Ramos (cell line): ENCODE measurements around the gene SPECC1L.

Experiments used
- in situ Hi-C: fragments of 300-500 bp; cut with MboI; formaldehyde crosslinking; loops from one replicate; pipeline ENCODE4 v1.14.3; 2022; ENCODE audit warnings: low sequenced_read_pairs; ENCODE audit not compliant: unreplicated experiment

The SPECC1L gene

DNA sequence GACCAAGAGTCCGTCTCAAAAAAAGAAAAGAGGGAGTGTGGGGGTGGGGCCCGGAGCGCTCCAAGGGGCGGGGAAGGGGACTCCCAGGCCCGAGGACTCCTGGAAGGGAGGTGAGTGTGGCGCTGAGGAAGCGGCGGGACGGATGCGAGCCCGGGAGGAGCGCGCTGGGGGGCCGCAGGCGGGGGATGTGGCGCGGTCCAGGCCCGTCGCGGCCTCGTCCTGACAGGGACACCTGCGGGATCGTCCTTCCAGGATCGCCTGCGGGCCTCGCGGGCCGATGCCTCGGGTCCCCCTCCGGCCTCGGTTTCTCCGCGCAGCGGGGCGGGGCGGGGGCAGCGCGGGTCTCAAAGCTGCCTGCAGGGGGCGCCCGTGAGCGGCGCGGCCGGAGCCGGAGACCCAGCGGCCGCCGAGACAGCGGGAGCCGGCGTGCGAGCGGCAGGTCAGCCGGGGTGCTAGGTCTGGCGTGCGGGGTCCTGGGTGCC lies 152.9 kb downstream of the SPECC1L start:
- in situ Hi-C loops, result no loop called here

DNA sequence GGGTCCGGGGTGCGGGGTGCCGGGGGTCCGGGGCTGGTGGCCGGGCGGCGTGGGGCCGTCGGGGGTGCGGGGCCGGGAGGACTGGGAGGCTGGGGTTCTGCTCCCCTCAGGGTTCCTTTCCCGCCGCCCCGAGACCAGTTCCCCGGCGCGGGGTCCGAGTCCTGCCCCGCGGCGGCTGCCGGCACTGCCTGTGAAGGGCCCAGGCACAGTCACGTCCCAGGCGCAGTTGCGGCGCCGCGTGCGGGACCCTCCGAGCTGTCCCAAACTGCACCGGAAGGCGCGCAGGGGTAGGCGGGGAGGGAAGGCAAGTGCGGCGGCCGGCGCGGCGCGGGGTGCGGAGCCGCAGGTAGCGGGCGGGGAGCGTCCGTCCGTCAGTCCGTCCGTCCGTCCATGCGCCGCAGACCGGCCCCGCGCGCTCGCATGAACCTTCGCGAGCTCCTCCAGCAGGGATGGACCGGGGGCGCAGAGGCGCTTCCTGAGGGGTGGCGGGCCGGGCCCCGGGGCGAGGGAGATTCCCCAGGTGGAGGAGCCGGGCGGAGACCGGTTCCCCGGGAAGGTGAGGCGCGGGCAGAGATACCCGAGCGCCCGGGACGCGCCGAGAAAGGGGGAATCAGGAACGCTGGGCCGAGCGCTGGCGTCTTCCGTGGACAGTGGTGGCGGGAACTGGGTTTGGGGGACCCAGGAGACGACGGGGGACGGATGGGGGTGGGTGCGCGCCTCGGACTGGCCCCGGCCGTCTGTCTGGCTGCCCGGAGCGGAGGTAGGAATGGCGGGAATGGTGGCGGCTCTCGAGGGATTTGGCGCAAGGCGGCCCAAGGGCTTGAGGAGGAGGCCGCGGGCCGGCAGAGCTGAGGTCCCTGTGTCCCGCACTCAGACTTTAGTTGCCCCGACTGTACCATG lies 153.6 kb downstream of the SPECC1L start:
- in situ Hi-C loops, result no loop called here

DNA sequence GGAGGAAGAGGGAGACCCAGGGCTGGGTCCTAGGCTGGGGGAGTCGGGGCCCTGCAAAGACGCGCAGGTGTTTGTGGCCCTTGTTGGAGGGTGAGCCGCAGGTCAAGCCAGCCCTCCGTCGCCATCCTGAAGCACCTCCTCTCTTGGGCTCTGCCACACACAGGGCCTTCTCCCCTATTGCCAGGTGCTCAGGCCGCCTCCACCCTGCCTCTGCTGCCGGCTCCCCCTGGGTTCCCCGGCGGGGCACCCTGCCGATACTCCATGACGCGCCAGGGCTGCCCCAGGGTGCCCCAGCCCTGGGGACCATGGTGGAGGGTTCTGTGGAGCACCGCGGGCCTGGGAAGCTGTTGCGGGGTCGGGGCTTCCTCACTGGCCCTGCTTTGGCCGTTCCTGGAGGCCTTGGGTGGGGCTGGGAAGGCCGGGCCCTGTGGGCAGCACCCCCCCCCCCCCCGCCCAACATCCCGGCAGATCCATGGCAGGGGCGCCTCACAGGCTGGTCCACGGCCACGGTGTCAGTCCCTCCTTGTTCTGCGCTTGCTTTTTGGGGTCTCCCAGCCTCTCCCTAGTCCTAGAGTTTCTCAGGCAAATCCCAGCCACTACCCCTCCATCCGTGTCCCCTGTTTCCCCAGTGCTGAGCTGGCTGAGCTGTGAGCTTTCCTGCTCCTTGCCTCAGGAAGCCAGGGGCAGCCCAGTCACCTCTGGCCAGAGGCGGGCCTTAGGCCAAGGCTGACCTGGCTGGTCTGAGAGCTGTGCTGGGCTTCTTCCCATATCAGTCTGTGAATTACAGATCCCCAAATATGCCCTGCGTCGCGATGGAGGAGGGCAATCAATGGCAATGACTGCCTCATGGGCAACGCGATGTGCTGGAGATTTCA lies 154.5 kb downstream of the SPECC1L start:
- in situ Hi-C loops, result no loop called here

DNA sequence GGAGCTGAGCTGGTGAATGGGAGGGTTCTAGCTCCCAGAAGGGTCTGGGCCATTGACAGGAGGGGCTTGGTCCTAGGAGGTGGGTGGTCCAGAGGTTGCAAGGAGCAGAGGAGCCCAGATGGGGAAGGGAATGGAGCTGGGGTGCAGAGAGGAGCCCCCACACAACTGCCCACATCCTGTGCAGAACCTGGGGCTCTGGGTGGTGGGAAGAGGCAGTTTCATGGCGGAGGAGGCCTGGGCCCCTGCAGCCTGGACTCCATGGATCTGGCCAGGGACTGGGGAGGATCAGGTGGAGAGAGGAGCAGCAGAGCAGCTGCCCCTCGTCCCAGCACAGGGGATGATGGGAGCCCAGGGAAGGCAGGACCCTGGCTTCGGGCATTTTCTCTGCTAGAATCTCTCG lies 155.8 kb downstream of the SPECC1L start:
- in situ Hi-C loops, result no loop called here

DNA sequence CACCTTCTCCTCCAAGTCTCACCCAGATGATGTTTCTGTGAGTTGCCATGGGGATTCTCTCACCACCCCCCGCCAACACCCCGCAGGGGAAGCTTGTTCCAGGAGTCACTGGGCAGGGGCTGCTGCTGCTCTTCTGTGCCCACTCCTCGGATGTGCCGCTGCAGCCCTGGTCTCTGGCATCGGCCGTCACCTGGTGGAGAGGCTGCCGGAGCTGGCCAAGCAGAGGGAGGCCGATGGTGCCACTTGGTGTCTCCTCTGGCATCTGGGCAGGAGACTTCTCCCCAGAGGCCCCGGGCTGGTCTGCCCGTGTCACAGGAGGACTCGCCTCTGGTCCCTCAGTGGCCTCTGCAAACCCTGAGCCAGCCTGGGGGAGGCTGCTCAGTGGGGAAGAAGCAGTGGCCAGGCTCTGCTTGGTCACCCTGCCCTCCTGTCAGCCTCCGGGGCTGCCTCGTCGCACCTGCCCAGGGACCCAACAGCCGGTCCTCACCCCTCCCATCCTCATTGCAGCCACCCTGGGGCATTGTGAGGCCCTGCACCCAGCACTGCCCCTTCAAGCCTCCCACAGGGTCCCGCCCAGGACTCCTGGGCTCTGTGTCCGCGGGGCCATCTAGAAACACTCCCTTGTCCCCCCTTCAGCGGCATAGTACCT lies 156.3 kb downstream of the SPECC1L start:
- in situ Hi-C loops, result no loop called here

DNA sequence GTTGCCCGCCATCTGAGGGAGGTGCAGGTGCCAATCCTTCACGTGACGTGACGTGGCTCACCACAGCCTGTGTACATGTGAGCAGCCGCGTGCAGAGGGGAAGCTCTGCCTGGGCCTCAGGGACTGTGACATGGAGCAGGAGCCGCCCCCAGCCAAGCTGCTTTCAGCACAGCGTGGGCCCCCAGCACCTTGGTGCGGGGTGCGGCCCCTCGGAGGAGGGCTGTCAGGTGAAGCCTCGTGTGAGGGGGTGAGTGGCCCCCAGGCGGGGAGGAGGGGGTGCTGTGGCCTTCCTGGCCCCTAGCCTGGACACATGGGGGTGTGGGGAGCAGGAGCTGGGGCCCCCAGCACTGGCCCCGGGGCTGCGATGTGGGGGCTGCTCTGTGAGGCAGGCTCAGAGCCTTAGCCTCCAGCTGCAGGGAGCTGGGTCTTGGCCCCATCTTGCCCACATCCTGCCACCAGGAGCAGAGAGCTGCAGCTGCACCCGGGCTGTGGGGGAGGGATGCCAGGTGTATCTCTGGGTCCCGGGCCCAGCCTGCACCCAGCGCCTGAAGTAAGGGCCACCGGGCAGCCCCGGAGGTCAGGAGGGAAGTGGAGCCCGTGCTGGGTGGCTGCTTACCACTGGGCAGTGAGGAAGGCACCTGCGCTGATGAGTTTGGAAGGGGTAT lies 157.0 kb downstream of the SPECC1L start, which contains the start of gene ADORA2A:
Gene ADORA2A (plus strand): TSS at position 100 of the 665 bp plus-strand sequence. CDS start 5,806 bp downstream, outside the sequence.
- in situ Hi-C loops, result no loop called here

DNA sequence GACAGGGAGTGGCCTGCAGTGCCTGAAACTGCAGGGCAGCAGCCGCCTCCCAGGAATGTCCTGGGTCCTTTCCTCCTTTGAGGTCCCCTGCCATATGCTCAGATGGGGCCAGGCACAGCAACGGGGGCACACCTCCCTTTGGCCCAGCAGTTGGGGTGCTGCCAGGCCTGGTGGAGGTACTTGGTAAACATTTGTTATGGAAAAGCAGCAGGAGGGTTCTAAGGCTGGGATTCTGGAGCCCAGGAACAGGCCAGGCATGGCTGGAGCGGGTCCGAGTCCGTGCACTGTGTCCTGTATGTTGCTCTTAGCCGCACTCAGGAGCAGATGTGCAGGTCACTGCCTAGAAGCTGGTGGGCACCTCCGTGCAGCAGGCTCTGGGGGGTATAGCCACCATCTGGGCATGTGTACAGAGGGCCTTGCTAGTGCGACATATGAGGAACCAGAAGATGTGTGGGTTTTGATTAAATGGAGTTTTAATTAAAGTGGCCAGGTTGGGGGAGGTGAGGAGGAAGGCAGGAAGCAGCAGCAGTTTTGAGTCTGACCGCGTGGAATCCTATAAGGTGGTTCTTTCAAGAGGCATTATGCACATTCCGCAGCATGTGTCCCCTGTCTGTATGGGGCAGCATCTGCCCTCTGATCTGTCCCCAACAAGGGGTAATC lies 158.2 kb downstream of the SPECC1L start:
- in situ Hi-C loops, result no loop called here

DNA sequence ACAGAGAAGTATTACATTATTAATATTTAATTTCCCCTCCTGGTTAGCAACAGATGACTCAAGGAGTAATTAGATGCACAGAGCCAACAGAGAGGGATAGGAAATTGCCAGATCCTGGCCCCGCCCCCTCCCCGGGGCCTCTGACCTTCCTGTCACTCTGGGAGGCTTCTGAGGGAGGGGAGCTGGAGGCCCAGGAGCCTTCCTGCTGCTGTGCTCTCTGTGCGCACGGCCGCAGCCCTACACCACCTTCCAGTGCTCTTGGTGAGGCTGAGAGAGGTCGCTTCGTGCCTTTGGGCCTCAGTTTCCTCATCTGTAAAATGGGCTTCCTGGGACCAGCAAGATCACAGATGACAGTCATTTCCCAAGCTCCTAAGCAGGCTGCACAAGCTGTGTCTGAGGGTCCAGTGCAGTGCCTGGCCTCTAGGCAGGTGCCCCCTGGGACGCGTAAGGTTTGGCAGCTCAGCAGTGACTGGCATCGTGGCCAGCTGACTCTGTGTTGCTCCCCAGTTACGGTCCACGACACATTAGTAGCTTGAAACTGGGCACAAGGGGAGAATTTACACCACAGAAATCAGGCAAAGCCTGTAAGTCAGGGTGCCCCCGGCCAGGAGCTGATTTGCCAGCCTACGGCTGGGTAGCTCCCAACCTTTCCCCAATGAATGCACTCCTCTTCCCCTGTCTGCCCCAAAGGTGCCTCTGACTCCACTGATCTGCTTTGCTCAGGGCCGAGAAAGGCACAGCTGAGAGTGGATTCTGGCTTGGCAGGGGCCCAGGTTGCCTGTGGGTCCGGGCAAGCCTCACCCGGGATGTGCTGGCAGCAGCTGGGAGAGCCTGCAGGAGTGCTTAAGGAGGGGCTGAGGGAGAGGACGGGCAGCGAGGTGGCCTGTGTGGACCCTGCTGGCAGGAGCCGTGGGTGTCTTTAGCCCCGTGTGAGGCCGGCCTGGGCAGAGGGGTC lies 159.1 kb downstream of the SPECC1L start:
- in situ Hi-C loops, result no loop called here

DNA sequence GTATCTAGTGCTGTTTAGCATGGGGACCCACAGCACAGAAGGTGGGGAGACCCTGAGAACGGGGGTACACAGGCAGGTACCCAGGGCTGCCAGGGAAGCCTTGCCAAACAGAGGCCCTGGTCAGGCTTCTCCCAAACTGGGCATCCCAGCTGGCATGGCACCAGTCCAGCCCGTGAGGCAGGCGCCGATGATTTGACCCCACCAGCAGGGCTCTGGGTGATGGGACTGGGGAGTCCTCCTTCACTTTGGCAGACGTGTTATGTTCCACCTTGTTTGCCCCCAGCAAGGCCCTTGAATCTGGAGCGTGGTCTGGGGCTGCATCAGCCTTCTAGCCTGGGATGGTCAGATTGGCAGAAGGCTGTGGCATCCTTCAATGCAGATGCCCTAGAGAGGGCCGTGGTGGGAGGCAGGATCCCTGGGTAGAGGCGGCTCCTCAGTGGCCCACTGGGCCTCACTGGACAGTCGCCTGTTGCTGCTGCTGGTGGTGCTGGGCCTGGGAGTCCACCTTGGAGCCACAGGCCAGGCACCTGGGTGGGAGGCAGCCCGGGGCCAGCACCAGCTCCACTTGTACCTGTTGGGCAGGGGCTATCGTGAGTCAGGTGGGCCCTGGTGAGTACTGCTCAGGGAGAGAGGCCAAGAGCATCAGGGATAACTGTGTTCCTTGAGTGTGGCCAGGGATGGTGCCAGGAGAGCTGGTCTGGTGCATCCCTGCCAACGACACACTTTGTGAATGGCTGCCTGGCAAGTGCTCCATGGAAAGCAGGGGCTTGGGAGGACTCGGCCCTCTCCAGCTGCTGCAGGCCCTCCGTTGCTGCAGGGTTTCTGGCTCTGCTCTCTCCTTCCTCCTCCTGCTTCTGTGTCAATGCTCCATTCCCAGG lies 160.0 kb downstream of the SPECC1L start:
- in situ Hi-C loops, result no loop called here

DNA sequence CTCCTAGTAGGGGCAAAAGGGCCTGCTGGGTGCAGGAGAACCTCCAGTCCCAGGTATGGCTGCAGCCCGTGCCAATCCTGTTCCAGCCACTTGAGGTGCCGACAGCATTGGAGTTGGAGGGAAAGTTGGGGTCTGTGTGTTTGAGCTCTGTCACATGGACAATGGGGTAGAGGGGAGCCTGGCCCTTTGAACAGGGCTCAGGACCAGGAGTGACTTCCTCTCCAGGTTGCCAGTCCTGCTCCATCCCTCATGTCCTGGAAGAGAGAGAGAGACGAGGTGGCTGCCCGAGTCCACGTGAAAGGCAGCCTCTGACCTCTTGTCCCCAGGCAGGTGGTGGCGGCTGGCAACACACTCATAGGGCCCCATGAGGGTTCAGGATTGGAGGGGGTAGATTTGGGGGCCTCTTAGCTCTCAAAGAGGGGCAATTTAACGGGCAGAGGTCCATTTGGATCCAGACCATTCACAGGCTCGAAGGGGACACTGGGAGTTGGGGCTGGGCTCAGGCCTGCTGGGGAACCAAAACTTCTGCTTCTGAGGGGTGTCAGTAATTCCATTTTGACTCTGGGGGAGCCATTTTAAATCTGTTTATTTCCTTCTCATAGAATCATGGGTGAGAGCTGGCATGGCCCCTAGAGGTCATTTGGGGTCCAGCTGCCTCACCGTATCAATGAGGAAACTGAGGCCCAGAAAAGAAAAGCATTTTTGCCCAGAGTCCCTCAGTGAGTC lies 160.8 kb downstream of the SPECC1L start:
- in situ Hi-C loops, result no loop called here

DNA sequence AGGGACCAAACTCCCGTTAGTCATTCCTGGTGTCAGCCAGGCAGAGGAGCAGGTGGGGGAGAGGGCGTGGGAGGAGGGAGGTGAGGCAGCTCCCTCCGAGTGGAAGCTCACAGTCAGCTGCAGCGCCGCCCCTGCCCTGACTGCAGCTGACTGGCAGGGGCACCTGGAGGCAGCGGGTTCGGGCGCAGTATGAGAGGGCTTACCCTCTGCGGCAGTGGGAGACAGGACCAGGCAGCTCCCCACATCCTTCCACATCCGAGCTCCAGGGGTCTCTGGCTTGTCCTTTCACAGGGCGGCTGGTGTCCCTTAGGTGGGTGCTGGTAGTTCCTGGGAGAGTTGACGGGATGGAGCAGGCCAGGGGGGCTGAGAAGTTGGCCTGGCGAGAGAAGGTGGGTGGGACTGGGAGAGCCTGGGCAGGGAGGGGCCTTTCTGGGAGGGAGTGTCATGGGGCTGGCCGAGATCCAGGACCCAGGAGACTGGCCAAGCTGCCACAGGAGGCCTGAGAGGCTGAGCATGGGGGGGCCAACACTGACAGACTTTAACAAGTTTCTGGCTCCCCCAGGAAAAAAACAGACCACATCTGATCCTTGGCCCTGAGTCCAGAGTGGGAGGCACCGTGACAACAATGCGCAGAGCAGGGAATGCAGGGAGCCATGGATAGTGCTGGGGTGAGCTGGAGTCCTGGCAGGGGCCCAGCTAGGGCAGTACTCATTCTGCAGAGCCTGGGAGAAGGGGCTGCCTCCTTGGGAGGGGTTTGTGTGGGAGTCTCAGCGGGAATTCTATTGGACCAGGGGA lies 161.6 kb downstream of the SPECC1L start:
- in situ Hi-C loops, result no loop called here

DNA sequence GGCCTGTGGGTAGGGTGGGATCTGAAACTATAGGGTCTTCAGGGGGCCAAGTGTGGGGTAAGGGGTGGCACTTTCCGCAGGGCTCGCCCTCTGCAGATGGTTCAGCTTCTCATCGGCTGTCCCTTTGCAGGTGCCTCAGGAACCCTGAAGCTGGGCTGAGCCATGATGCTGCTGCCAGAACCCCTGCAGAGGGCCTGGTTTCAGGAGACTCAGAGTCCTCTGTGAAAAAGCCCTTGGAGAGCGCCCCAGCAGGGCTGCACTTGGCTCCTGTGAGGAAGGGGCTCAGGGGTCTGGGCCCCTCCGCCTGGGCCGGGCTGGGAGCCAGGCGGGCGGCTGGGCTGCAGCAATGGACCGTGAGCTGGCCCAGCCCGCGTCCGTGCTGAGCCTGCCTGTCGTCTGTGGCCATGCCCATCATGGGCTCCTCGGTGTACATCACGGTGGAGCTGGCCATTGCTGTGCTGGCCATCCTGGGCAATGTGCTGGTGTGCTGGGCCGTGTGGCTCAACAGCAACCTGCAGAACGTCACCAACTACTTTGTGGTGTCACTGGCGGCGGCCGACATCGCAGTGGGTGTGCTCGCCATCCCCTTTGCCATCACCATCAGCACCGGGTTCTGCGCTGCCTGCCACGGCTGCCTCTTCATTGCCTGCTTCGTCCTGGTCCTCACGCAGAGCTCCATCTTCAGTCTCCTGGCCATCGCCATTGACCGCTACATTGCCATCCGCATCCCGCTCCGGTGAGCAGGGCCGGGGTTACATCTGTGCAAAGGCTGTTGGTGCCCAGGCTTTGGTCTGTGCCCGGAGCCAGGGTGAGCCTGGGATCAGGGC lies 162.6 kb downstream of the SPECC1L start:
- in situ Hi-C loops, result no loop called here

DNA sequence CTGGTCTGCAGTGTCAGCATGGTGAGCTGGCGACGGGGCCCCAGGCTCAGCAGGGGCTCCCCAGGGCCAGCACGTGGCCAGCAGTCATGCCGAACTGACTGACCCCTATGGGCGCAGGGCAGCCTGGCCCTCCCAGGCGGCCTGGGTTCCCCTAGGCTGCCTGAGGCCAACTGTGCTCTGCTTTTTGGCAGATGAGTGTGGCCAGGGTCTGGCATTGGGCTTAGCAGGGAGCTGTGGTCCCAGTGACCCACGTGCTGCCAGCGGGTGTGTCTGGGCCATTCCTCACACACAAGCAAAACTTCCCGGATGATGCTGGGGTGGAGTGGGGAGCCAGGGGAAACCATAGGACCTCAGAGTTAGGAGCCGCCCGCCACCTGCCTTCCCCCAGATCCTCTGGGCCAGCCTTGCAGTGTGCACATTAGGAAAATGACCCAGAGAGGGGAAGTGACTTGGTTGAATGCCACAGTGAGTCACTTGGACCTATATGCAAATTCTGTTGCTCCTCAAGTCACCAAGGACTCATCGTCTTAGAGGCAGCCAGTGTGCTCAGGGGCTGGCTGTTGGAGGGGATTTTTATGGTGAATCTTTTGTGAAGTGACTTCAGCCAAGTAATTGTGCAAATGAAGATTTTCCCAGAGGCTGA lies 163.3 kb downstream of the SPECC1L start:
- in situ Hi-C loops, result no loop called here

DNA sequence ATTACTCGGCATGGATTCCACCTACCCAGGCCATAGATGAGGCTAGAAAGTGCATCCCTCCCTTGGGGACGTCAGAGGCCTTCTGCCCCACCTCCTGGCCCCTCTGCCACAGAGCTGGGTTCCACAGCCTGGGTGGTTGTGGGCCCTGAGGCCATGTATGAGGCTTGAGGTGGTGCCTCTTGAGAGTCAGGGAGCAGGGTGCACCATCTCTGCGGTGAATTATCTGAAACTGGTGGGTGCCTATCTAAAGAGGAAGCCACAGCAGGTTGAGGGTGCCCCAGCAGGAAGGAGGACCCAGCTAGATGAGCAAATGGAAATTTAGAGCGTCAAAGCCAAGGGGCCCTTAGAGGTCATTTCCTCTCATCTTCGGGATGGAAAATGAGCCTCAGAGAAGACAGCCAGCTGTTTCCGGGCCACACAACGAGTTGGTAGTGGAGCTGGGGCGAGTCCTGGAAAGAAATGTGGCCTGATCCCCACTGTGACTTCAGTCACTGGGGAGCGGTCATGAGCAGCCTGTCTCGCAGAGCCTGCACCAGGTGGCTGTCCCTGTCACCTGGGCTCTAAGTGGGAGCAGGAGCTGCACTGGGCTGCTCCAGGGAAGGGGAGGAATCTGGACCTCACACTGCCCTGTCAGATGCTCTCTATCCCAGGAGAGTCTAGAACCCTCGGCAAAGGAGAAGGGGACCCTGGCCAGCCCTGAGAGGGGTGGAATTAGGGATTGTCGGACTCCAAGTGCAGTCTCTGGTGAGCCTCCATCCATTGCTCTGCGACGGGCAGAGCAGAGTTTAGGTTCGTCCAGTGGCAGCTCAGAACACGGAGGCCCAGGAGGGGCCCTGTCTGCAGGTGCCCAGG lies 164.1 kb downstream of the SPECC1L start:
- in situ Hi-C loops, result no loop called here
